ENCODE measurements around the gene FAM174B.

FAM174B gene

GRCh38 chr15:92574161-92574560, 81.4 kb downstream of the FAM174B start:
- no peak for DNase-seq (ENCODE audit: low read depth, low spot score)

GRCh38 chr15:92571824-92572223, 83.8 kb downstream of the FAM174B start:
- DNase-seq (ENCODE audit: low read depth, low spot score): no peak

GRCh38 chr15:92570391-92570790, 85.2 kb downstream of the FAM174B start:
- DNase-seq (ENCODE audit: low read depth, low spot score): no peak

GRCh38 chr15:92569778-92570177, 85.8 kb downstream of the FAM174B start:
- DNase-seq (ENCODE audit: low read depth, low spot score): no peak

Data from activated CD4-positive, CD25-positive, alpha-beta regulatory T cell treated with anti-CD3 and anti-CD28 coated beads, Interleukin-2, amount 50 U/mL, for 16 hours (primary cell).